ENCODE data around the gene PHACTR3.

DNA sequence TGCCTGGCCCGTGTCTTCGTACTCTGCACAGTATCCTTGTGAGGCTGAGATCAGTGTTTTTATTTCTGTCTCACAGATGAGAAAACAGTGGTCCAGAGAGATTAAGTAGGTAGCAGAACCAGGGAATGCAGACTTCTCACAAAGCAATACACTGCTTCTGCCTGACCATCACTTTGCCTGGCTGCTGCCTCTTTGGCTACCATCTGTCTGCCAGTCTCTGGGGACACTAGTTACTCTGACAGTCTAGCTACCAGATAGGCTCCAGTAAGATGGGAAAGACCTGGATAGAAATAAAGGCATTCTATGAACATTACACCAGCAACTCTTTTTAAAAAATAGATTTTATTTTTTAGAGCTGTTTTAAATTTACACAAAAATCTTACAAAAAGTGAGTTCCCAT lies 96.9 kb downstream of the PHACTR3 start:
- TF ChIP-seq, protein P1, sequence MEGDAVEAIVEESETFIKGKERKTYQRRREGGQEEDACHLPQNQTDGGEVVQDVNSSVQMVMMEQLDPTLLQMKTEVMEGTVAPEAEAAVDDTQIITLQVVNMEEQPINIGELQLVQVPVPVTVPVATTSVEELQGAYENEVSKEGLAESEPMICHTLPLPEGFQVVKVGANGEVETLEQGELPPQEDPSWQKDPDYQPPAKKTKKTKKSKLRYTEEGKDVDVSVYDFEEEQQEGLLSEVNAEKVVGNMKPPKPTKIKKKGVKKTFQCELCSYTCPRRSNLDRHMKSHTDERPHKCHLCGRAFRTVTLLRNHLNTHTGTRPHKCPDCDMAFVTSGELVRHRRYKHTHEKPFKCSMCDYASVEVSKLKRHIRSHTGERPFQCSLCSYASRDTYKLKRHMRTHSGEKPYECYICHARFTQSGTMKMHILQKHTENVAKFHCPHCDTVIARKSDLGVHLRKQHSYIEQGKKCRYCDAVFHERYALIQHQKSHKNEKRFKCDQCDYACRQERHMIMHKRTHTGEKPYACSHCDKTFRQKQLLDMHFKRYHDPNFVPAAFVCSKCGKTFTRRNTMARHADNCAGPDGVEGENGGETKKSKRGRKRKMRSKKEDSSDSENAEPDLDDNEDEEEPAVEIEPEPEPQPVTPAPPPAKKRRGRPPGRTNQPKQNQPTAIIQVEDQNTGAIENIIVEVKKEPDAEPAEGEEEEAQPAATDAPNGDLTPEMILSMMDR (IDR thresholded peaks at IDR 0.05): no peak
- TF ChIP-seq POLR2A (IDR thresholded peaks at IDR 0.05): no peak

All from right lobe of liver (tissue), 4 donors.